Urinary bladder (tissue), 4 donors: ENCODE data around the gene INPP5A. TPM values are rescaled to one million over a fixed set of nuclear protein-coding genes. Genes with fewer than 3 reads are reported as not detected.
"Not testable (repeated sequence)": the region's sequence is repeated elsewhere in the genome, so short reads cannot be mapped to it uniquely, and the experiment has no call there.

Experiments
- DNase-seq: peaks from one replicate; pipeline ENCODE4 v3.0.0-alpha.2; 2015; ENCODE audit errors: extremely low spot score
- H3K27ac ChIP-seq: one replicate; pipeline ENCODE4 v1.5.1; 2013; ENCODE audit warnings: low read depth, mild to moderate bottlenecking, moderate library complexity
- H3K36me3 ChIP-seq: one replicate; pipeline ENCODE4 v1.6.1; 2013; ENCODE audit warnings: mild to moderate bottlenecking, moderate library complexity; ENCODE audit not compliant: insufficient read depth
- H3K4me1 ChIP-seq: one replicate; pipeline ENCODE4 v1.6.1; 2013; ENCODE audit warnings: mild to moderate bottlenecking, moderate library complexity; ENCODE audit not compliant: insufficient read depth
- H3K4me3 ChIP-seq: one replicate; pipeline ENCODE4 v1.5.1; 2013; ENCODE audit warnings: low read depth, low read length
- WGBS: extraction: QIAGEN DNeasy Blood & Tissue Kit; methylation state at CpG from one replicate; pipeline ENCODE4 v1.1.7; 2013; 5-methylcytosine and 5-hydroxymethylcytosine counted together
- polyA plus RNA-seq: library from polyadenylated mRNA; stranded (reverse); fragments of 200-250 nt; gene quantifications from one replicate; pipeline ENCODE4 v1.2.3, GENCODE V29; 2013
- total RNA-seq: library from RNA; depleted of rRNA; stranded (reverse); fragments of >200 nt; gene quantifications from one replicate; pipeline ENCODE4 v1.2.3, GENCODE V29; 2014
- donor health status: healthy with polysubstance abuse.
- donor health status: healthy.

INPP5A gene
- total and polyA plus RNA-seq, 2 donors, result 61.0 to 66.2 TPM

- not testable (repeated sequence) for H3K36me3 ChIP-seq, H3K27ac ChIP-seq, DNase-seq, H3K4me3 ChIP-seq, H3K4me1 ChIP-seq
- 98% methylated on average over 20 of the region's 25 CpGs for WGBS
Measured at GRCh38 chr10:132772816-132773215, 235.2 kb downstream of the INPP5A start.

- H3K4me1 ChIP-seq, result no peaks in the 10 kb centered on the region
- no peak overlapping the region for H3K27ac ChIP-seq
- H3K36me3 ChIP-seq, result peaks cover 4% of the 10 kb centered on the region
- WGBS, result 75% methylated on average over 29 of the region's 29 CpGs
- no peak for DNase-seq
- no peak overlapping the region for H3K4me3 ChIP-seq
Measured at GRCh38 chr10:132774181-132774901, 236.8 kb downstream of the INPP5A start.

- no peaks in the 10 kb centered on the region for H3K4me1 ChIP-seq
- 77% methylated on average over 22 of the region's 22 CpGs for WGBS
- H3K4me3 ChIP-seq, result no peak overlapping the region
- peaks cover 4% of the 10 kb centered on the region for H3K36me3 ChIP-seq
- no peak overlapping the region for H3K27ac ChIP-seq
- DNase-seq, result no peak
Measured at GRCh38 chr10:132774902-132775863, 237.6 kb downstream of the INPP5A start.

GRCh38 chr10:132776186-132776585, 238.6 kb downstream of the INPP5A start:
- Histone ChIP-seq H3K4me3 (no peak overlapping the region), H3K27ac (no peak overlapping the region), H3K36me3 (peaks cover 4% of the 10 kb centered on the region), H3K4me1 (no peaks in the 10 kb centered on the region)
- no peak for DNase-seq
- WGBS, result 94% methylated on average over 18 of the region's 18 CpGs

- Histone ChIP-seq H3K4me3 (no peak overlapping the region), H3K4me1 (no peaks in the 10 kb centered on the region), H3K27ac (no peak overlapping the region), H3K36me3 (peaks cover 7% of the 10 kb centered on the region)
- 97% methylated on average over 18 of the region's 18 CpGs for WGBS
- DNase-seq, result no peak
Measured at GRCh38 chr10:132776821-132777220, 239.2 kb downstream of the INPP5A start.

GRCh38 chr10:132777441-132777840, 239.9 kb downstream of the INPP5A start:
- H3K36me3 ChIP-seq, result peaks cover 8% of the 10 kb centered on the region
- H3K4me3 ChIP-seq, result no peak overlapping the region
- DNase-seq, result no peak
- no peak overlapping the region for H3K27ac ChIP-seq
- no peaks in the 10 kb centered on the region for H3K4me1 ChIP-seq
- 92% methylated on average over 14 of the region's 14 CpGs for WGBS

GRCh38 chr10:132779549-132780294, 242.1 kb downstream of the INPP5A start:
- Histone ChIP-seq H3K27ac (no peak overlapping the region), H3K4me3 (no peak overlapping the region), H3K36me3 (peaks cover 10% of the 10 kb centered on the region), H3K4me1 (peaks cover under 1% of the 10 kb centered on the region)
- WGBS, result 95% methylated on average over 41 of the region's 41 CpGs
- DNase-seq, result no peak

GRCh38 chr10:132780356-132780755, 242.8 kb downstream of the INPP5A start:
- H3K27ac ChIP-seq, result no peak overlapping the region
- H3K36me3 ChIP-seq, result peaks cover 10% of the 10 kb centered on the region
- H3K4me3 ChIP-seq, result no peak overlapping the region
- H3K4me1 ChIP-seq, result peaks cover 4% of the 10 kb centered on the region
- no peak for DNase-seq
- WGBS, result 92% methylated on average over 12 of the region's 12 CpGs

GRCh38 chr10:132781556-132781955, 244.0 kb downstream of the INPP5A start:
- Histone ChIP-seq H3K27ac (no peak overlapping the region), H3K36me3 (peaks cover 10% of the 10 kb centered on the region), H3K4me1 (peaks cover 4% of the 10 kb centered on the region), H3K4me3 (no peak overlapping the region)
- 96% methylated on average over 20 of the region's 20 CpGs for WGBS
- DNase-seq, result no peak

GRCh38 chr10:132783165-132783939, 245.8 kb downstream of the INPP5A start:
- no peak overlapping the region for H3K27ac ChIP-seq
- 94% methylated on average over 30 of the region's 30 CpGs for WGBS
- H3K4me1 ChIP-seq, result peaks cover 10% of the 10 kb centered on the region
- DNase-seq, result no peak
- H3K36me3 ChIP-seq, result peaks cover 6% of the 10 kb centered on the region
- H3K4me3 ChIP-seq, result no peak overlapping the region

GRCh38 chr10:132783940-132784865, 246.6 kb downstream of the INPP5A start:
- Histone ChIP-seq H3K36me3 (peaks cover 6% of the 10 kb centered on the region), H3K4me3 (no peak overlapping the region), H3K4me1 (peaks cover 10% of the 10 kb centered on the region), H3K27ac (no peak overlapping the region)
- no peak for DNase-seq
- 21% methylated on average over 106 of the region's 106 CpGs for WGBS
